ENCODE measurements around the gene PRUNE2.
"Not testable (repeated sequence)": the region's sequence is repeated elsewhere in the genome, so short reads cannot be mapped to it uniquely, and the experiment has no call there.

Gene PRUNE2

DNA sequence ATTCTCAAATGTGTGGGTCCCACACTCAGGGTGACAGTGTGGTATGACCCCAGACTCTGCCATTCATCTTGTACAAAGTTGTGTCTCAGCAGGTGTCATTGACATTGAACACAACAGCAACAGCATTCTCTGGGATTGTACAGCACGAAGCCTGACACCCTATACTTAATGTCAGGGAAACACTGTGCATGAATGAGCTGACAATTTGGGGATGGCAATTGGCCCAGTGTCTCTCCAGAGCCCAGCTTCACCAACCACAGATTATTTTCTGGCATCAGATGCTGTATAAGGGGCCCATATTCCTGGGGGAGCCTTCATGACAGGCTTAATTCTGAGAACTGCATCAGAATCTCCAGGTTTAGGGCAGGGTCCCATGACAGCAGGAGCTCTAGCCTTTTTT is 303.7 kb downstream of the PRUNE2 start:
- DNase-seq (ENCODE audit: low read depth in 2 of 2) = no peak

DNA sequence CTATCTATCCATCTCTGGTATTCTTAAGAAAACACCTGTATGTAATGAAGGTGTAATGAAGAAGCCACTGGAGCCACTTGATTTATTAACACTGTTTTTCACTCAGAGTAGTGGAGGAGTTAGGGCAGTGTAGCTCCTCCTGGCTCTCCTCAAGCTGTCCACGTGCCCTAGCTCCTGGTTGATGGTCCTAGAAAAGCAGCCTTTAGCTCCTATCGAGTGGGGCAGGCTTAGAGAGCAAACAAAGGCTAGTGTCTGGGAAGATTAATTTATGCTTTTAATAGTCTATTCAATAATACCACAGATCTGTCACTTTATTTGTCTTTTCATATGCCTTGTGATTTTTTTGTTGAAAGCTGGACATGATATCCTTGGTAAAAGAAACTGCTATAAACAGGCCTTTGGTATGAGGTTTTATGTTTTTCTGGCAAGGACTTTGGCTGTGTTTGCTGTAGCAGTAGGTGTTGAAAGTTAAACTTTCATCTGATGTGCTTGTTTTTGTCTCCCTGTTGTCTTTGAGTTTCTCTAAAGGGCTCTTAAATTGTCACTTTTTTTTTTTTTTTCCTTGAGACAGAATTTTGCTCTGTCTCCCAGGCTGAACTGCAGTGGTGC is 305.8 kb downstream of the PRUNE2 start:
- DNase-seq (ENCODE audit: low read depth in 2 of 2) = no peak

DNA sequence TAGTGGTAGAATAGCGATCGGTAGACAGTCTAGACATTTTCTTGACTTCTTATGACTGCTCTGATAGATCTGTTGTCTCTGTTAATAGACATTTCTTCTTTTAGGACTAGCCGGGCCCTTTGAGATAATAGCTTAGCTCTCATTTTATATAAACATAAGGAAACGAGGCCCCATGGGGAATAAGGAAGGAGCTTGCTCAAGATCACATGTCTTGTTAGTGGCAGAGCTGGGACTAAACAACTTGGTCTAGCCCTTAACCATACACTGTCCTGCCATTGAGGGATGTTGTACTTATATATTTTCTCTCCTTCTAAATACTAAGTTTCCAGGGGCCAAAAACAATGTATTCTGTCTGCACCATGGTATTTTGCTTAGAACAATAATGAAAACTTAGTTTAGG is 306.9 kb downstream of the PRUNE2 start:
- DNase-seq (ENCODE audit: low read depth in 2 of 2) = no peak

DNA sequence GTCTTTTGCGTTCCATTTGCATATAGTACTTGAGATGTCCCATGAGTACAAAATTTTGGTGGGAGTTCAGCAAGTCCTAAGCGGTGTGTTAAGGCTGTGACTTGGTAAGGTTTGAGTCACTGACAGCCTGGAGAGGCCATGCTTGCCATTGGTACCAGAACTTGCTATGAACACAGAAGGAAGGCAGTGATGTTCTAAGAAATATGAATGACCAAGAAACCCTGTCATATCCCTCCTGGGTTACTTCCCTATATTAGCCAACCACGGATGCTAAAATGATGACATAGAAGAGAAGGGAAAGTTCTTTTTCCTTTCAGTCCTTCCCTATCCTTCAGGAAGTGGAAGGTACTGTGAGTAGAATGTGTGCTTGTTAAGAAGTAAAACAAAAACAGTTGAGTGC is 310.3 kb downstream of the PRUNE2 start:
- DNase-seq (ENCODE audit: low read depth in 2 of 2) = no peak

DNA sequence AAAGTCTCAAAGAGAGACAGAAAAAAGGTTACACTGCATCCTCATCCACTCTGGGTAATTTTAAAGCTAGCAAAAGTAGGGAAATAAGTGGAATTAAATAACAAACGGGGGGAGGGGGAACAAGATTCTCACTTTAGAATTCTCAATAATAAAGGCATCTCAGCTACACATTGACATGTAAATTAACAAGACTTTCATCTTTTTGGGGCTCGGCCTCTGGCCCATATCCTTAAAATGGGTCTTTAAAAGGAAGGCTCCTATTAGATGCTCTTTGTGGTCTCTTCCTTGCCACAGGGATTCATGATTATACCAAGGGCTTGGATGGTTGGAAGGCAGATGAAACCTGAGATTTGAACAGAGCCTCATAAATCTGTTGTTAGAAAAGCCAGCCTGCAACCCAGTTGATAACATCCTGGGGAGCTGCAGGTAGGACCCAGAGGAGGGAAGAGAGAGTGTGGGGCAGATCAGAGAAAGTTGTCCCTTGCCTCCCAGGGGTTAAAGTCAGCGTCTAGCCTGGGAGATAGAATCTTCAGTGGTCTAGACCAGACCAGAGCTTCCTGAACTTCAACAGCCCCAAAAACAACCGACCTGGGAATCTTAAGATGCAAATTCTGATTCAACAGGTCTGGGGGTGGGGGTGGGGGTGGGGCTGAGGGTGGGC is 311.0 kb downstream of the PRUNE2 start:
- DNase-seq (ENCODE audit: low read depth in 2 of 2) = no peak

DNA sequence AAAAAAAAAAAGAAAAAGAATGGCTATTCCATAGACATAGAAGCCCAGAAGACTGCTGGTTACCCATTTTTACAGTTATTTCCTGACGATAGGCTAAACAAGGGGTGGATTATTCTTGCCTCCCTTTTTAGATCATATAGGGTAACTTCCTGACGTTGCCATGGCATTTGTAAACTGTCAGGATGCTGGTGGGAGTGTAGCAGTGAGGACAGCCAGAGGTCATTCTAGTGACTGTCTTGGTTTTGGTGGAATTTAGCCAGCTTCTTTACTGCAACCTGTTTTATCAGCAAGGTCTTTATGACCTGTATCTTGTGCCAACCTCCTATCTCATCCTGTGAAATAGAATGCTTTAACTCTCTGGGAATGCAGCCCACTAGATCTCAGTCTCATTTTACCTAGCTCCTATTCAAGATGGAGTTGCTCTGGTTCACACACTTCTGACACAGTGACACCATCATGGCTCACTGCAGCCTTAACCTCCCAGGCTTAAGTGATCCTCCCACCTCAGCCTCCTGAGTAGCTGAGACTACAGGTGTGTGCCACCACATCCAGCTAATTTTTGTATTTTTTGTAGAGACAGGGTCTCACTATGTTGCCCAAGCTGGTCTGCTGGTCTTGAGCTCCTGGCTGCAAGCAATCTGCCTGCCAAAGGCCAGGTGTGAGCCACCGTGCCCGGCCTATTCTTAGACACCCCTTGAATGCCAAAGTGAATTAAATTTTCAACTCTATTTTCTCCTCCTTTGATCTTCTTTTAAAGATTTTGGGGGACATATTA is 311.8 kb downstream of the PRUNE2 start:
- not testable (repeated sequence) for DNase-seq (ENCODE audit: low read depth in 2 of 2)

DNA sequence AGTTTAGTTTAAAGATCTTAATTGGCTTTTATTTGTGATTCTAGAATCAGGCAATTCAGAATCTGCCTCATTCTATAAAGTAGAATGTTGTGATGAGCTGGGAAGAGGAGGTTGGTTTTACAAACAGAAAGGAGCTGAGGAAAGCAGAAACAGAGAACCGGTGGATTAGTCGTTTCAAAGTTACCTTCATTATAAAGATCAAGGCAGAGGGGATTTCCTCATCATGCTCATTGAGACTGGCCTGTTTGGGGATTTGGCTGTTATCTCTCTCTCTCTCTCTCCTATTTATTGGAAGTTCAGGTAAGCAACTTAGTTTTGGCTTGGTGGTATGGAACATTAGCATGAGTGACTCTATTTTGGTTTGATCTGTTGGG is 313.0 kb downstream of the PRUNE2 start:
- no peak for DNase-seq (ENCODE audit: low read depth in 2 of 2)

DNA sequence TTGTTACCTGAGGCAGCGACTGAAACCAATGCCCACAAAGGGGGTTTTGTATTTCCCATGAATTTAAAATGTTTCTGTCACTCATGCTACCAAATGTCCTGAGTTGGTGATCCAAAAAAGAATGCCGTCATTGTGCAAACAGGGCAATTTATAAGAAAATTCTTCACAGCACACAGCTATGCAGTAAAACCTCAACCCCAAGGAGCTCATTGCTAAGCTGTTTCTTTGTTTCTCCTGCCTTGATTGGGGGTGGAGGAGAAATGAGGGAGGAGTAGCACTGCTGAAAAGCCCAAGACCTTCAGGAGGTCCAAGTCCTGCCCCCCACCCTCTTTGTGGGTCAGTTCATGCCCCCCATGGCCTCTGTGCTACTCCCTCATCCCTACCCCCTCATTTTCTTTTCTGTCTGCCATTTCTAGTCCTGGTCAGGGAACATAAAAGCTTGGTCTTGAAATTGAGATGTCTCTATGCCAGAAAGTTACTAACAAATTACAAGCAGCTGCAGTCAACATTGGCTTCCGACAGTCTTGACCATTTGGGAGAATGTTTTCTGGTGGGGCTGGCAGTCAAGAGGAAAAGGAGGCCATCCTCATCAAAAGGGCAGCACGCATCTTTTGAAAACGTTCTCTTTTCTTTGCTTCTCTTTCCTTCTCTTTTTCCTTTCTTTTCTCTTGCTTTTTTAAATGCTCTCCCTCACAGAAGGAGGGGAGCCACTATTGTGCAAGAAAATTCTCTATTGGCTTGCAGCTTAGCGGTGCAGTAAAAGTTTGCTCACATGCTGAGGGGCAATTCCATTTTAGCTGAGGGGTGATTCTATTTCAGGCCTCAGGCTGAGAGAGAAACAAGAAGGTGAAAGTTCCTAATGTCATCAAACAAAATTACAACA is 313.6 kb downstream of the PRUNE2 start:
- DNase-seq (ENCODE audit: low read depth in 2 of 2) = no peak

DNA sequence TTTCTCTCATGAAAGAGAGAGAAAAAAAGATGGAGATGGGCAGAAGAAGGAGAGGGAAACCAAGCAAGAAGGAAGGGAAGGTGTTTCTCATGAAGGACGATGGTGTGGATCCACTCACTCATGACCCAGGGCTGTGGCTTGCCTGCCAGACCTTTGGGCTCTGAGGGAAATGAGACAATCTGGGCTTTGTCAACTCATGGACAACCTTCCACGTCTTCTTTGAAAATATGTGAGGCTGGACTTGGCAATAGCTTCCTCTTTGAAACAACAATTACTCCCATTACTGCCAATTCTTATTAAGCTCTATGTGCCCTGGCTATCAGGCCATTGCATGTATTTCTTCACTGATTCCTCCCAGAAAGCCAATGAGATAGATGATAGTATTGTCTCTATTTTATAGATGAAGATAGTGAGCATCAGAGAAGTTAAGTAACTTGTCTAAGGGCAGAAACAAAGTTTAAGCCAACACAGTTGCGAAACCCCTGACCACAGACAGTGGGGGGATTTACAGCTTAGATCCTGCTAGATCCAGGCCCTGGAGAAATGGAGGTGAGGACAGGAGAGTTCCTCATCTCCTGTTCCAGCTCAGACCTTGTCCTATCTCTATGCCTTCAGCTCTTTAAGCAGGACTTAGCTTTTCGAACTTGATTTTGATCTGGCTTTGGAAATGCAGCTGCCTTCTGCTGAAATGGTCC is 314.5 kb downstream of the PRUNE2 start:
- DNase-seq (ENCODE audit: low read depth in 2 of 2) = no peak

DNA sequence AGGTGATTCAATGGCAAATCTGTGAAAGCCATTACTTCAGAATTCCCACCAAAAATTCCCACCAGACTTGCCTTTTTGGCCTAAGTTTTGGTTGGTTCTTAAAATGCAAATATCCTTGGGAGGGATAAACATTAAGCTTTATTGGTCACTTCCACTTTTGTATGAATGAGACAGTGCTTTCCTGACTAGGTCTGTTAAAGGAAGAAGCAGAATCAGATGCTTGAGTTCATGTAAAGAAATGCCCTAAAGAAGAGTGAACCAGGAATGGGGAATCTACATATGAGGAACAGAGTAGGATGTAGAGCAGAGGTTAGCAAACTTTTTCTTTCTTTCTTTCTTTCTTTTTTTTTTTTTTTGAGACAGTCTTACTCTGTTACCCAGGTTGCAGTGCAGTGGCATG is 317.6 kb downstream of the PRUNE2 start:
- no peak for DNase-seq (ENCODE audit: low read depth in 2 of 2)

DNA sequence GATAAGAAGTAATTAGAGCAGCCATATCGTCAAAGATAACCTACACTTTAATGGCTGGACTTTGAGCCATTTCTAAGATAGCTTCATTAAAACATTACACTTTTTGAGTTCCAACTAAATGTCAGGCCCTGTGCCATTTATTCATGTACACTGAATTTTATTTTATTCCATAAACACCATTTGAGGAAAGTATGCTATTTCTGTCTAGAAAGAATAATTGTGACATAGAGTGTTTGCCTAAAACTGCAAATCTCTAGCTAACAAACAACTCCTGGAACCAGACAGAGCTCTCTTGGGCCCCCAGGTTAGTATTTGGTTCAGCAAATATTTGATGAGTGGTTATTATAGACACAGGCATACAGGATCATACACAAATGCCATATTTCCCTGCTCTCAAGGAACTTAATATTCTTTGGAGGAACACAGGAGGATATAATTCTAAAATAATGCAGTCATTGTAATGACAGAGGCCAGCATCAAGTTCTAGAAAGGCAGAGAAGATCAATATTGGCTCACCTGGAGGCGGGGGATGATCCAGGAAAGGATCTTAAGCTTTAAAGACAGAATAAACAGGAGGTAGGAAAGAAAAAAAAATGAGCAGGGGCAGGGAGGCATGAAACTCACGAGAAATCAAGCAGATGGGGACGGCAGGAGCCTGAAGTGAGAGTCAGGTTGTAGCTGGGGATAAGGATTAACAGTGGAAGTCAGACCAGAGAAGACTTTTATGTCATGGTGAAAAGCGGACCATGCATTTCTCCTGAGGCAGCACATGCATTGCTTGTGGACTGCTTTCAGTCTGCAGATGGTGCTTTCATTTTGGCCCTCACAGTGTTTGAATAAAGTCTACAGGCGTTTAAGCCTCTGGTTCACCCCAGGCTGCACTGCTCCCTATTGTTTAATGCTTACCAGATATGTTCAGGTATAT is 319.3 kb downstream of the PRUNE2 start:
- DNase-seq (ENCODE audit: low read depth in 2 of 2) = no peak

DNA sequence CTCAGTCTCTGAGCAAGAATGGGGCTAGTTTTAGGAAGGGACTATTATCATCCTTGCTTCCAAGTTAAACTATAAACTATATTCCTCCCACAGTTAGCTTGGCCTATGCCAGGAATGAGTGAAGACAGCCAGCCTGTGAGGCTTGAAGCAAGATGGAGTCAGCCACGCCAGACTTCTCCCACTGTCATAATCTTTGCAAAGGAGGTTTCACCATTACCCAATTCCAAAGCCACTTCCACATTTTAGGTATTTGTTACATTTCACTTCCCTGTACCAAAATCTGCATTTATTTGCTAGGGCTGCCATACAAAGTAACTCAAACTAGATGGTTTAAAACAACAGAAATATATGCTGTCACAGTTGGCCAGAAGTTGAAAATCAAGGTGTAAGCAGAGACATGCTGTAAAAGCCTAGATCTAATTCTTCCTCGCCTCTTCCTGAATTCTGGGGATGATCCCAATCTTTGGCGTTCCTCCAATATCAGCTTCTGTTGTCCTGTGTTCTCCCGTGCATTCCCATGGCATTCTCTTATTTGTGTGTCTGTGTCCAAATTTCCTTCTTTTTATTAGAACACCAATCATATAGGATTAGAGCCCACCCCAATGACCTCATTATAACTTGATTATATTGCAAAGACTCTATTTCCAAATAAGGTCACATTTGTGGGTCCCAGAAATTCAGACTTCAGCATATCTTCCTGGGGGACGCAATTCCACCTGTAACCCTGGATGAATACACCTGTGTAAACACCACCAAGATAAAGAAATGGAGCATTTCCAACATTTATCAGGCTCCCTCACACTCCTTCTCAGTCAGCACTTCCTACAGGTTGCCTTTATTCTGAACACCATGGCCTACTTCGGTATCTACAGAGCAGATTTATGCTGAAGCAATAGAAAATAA is 320.2 kb downstream of the PRUNE2 start:
- DNase-seq (ENCODE audit: low read depth in 2 of 2) = no peak

DNA sequence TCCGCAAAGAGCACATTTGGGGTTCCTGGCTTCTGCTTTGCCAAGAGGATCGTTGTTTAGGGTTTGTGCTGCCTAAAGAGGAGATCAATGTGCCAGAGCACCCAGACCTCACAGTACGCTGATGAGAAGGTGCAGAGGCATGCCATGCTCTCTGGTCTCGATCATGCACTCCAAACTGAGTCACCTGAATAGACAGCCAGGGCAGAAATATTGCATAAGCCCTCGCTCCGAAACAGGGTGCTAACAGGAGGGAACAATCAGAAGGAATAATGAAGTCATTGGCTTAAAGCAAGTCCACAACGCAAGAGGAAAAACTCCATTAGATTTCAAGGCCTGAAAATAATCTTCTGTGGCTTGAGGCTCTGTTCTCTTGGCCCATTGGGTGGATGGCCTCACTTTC is 322.7 kb downstream of the PRUNE2 start:
- no peak for DNase-seq (ENCODE audit: low read depth in 2 of 2)

DNA sequence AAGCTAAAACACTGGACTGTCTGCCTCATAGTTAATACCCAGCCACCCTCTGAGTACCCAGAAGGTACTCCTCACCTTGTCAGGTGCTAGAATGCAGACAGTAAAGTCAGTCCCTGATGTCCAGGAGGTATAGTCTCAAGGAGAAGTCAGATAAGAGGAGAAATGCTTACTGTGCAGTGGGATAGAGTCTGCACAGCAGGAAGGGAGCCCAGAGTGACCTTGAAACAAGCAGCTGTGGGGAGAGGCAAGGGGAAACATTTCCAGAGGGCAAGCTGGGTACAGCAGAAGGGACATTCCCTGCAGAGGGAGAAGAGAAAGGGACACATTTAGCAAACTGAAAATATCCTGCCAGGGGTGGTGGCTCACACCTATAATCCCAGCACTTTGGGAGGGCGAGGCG is 324.2 kb downstream of the PRUNE2 start:
- DNase-seq (ENCODE audit: low read depth in 2 of 2) = no peak

DNA sequence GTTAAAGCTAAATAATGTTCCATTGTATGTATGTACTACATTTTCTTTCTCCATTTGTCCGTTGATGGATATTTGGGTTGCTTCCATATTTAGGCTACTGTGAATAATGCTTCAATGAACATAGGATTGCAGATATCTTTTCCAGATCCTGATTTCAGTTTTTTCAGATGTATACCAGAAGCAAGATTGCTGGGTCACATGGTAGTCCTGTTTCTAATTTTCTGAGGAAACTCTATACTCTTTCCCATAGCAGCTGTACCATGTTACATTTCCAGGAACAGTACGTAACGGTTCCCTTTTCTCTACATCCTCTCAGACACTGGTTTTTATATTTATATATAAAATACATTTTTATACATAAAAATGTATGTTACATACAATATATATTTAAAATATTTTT is 325.1 kb downstream of the PRUNE2 start:
- no peak for DNase-seq (ENCODE audit: low read depth in 2 of 2)

DNA sequence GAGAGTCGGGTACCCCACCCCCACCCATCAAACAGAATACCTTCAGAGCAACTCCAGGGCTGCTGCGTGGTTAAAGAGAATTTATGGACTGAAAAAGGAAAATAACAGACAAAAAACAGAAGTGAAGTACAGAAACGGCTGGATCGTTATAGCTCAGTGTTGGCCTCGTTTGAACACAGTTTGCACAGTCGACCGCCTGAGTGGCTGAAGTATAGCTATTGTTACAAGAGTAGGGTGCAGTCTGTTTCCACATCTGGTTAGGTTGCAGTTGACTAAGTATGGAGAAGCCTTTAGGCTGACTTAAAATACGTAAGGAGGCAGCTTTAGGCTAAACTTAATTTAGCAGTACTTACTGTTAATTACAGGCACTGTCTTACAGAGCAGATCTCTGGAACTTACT is 325.7 kb downstream of the PRUNE2 start:
- DNase-seq (ENCODE audit: low read depth in 2 of 2) = no peak

DNA sequence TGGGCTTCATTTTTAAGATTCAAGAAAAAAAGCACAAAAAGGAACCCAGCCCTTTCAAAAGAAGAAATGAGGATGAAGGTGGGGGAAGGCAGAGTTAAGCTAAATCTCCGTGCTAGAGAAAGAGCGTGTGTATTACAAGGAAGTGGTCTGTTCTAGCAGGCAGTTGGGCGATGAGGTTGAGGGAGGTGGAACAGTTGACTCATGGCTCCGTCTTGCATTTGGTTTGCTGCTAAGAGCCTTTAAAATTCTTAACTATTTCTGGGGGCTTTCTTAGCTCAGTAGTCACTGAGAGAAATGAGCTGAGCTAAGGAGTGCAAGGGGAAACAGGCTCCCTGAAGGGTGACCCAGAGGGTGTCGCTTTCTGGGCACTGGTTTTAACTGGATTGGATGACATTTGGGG is 329.6 kb downstream of the PRUNE2 start:
- DNase-seq (ENCODE audit: low read depth in 2 of 2) = peak; percentile 37 to 43

DNA sequence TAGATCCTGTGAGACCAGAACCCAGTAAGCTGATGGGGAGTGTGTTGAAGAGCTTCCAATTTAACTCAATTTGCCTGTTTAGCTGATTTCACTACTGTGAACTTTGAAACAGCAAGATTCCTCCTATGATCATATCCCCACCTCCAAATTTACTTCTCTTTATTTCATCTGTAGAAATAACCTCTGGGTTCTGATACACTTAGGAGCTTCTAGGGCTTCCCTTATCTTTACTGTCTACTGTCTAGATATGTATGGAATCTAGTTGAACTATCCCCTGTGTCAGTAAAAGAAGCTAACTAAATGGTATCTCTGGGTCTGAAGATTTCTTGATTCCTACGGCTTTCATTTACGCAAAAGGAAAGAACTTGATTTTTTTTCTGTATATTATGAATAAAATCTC is 330.2 kb downstream of the PRUNE2 start:
- DNase-seq (ENCODE audit: low read depth in 2 of 2) = no peak

Measured in stimulated activated CD8-positive, alpha-beta memory T cell treated with anti-CD3 and anti-CD28 coated beads, Interleukin-7, amount 100 ng/mL, for 1 hour (primary cell).